KMS-11 (cell line): ENCODE data around the gene ERI2.

ENCODE experiments used
- H2AFZ ChIP-seq: fragments of 200-600 bp; sonication (generic); 2 replicates; pipeline ENCODE4 v1.6.1; 2016; ENCODE audit warnings: antibody characterized with exemption, mixed run types, low read depth
- H3K27ac ChIP-seq: fragments of 200-600 bp; sonication (generic); 2 replicates; pipeline ENCODE4 v1.6.1; 2016; ENCODE audit warnings: mild to moderate bottlenecking, mixed run types
- H3K27me3 ChIP-seq: fragments of 200-600 bp; sonication (generic); 2 replicates; pipeline ENCODE4 v1.6.1; 2017; ENCODE audit warnings: mild to moderate bottlenecking, low read depth, mixed run types, moderate library complexity; ENCODE audit not compliant: insufficient read depth
- H3K36me3 ChIP-seq: fragments of 200-600 bp; sonication (generic); 2 replicates; pipeline ENCODE4 v1.6.1; 2017; ENCODE audit warnings: mild to moderate bottlenecking, mixed run types; ENCODE audit not compliant: insufficient read depth
- H3K4me1 ChIP-seq: fragments of 200-600 bp; sonication (generic); 2 replicates; pipeline ENCODE4 v1.6.1; 2016; ENCODE audit warnings: mild to moderate bottlenecking, low read depth, mixed run types; ENCODE audit not compliant: poor library complexity, severe bottlenecking
- H3K4me2 ChIP-seq: fragments of 200-600 bp; sonication (generic); 2 replicates; pipeline ENCODE4 v1.7.0; 2016; ENCODE audit warnings: mild to moderate bottlenecking, mixed run types
- H3K4me3 ChIP-seq: fragments of 200-600 bp; sonication (generic); IDR thresholded peaks from 2 replicates; pipeline ENCODE4 v1.6.1; 2017; ENCODE audit warnings: low read depth, low read length, mixed read lengths; ENCODE audit not compliant: insufficient read depth
- H3K79me2 ChIP-seq: fragments of 200-600 bp; sonication (generic); 2 replicates; pipeline ENCODE4 v1.6.1; 2016; ENCODE audit warnings: low read depth, mixed run types; ENCODE audit not compliant: insufficient read depth
- H3K9ac ChIP-seq: fragments of 200-600 bp; sonication (generic); 2 replicates; pipeline ENCODE4 v1.6.1; 2016; ENCODE audit warnings: mild to moderate bottlenecking, mixed run types
- H4K20me1 ChIP-seq: fragments of 200-600 bp; sonication (generic); 2 replicates; pipeline ENCODE4 v1.6.1; 2016; ENCODE audit warnings: mild to moderate bottlenecking, mixed run types; ENCODE audit not compliant: insufficient read depth
- TF ChIP-seq, protein P1 (sequence below): fragments of 200-600 bp; sonication (generic); conservative IDR thresholded peaks from 2 replicates; pipeline ENCODE4 v1.6.1; 2017; ENCODE audit warnings: low read depth, mild to moderate bottlenecking, antibody characterized with exemption, low read length, moderate library complexity, mixed read lengths

ERI2 gene

DNA sequence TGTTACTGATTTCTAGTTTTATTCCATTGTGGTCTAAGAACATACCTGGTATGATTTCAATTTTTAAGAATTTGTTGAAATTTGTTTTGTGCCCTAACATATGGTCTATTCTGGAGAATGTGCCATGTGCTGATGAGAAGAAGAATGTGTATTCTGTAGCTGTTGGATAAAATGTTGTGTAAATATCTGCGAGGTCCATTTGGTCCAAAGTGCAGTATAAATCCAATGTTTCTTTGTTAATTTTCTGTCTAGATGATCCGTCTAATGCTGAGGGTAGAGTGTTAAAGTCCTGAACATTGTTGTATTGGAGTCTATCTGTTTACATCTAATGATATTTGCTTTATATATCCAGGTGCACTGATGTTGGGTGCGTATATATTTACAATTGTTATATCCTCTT, 32.6 kb downstream of the ERI2 start:
- Histone ChIP-seq H3K9ac (no peak overlapping the region), H3K4me1 (no peaks in the 10 kb centered on the region), H3K79me2 (no peaks in the 10 kb centered on the region), H3K4me3 (no peak overlapping the region), H4K20me1 (no peaks in the 10 kb centered on the region), H3K27ac (no peak overlapping the region), H2AFZ (no peak overlapping the region), H3K36me3 (no peaks in the 10 kb centered on the region), H3K4me2 (no peak overlapping the region), H3K27me3 (no peaks in the 10 kb centered on the region)
- TF ChIP-seq, protein P1, sequence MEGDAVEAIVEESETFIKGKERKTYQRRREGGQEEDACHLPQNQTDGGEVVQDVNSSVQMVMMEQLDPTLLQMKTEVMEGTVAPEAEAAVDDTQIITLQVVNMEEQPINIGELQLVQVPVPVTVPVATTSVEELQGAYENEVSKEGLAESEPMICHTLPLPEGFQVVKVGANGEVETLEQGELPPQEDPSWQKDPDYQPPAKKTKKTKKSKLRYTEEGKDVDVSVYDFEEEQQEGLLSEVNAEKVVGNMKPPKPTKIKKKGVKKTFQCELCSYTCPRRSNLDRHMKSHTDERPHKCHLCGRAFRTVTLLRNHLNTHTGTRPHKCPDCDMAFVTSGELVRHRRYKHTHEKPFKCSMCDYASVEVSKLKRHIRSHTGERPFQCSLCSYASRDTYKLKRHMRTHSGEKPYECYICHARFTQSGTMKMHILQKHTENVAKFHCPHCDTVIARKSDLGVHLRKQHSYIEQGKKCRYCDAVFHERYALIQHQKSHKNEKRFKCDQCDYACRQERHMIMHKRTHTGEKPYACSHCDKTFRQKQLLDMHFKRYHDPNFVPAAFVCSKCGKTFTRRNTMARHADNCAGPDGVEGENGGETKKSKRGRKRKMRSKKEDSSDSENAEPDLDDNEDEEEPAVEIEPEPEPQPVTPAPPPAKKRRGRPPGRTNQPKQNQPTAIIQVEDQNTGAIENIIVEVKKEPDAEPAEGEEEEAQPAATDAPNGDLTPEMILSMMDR, result no peak

DNA sequence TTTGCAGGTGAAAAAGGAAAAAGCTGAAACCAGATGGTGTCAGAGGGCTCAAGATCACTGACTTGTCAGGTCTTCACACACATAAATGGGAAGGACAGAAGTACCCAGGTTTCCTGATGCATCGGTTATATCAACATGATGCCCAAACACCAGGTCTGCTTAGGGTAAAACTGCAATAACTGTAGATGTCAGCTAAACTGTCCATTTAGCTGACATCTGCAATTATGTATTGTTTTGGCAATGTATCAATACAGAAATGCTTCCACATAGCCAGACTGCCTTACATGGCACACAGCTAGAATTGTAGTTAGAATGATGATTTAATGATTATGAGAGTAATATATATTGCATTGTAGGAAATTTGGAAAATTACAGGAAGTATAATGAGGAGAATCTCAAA, 37.5 kb downstream of the ERI2 start:
- no peak overlapping the region for H2AFZ ChIP-seq
- TF ChIP-seq, protein P1, result no peak
- no peaks in the 10 kb centered on the region for H3K79me2 ChIP-seq
- no peak overlapping the region for H3K27ac ChIP-seq
- H3K4me1 ChIP-seq, result peaks cover 14% of the 10 kb centered on the region
- no peak overlapping the region for H3K4me3 ChIP-seq
- no peaks in the 10 kb centered on the region for H3K36me3 ChIP-seq
- H3K9ac ChIP-seq, result no peak overlapping the region
- H4K20me1 ChIP-seq, result no peaks in the 10 kb centered on the region
- H3K4me2 ChIP-seq, result no peak overlapping the region
- no peaks in the 10 kb centered on the region for H3K27me3 ChIP-seq

- Histone ChIP-seq H3K4me2 (no peak overlapping the region), H3K9ac (no peak overlapping the region), H3K27ac (no peak overlapping the region), H3K79me2 (no peaks in the 10 kb centered on the region), H3K36me3 (no peaks in the 10 kb centered on the region), H3K27me3 (no peaks in the 10 kb centered on the region), H2AFZ (no peak overlapping the region), H4K20me1 (no peaks in the 10 kb centered on the region), H3K4me3 (no peak overlapping the region), H3K4me1 (peaks cover 14% of the 10 kb centered on the region)
- TF ChIP-seq, protein P1, result no peak
These were observed 38.2 kb downstream of the ERI2 start for GRCh38 chr16:20768121-20768520.

DNA sequence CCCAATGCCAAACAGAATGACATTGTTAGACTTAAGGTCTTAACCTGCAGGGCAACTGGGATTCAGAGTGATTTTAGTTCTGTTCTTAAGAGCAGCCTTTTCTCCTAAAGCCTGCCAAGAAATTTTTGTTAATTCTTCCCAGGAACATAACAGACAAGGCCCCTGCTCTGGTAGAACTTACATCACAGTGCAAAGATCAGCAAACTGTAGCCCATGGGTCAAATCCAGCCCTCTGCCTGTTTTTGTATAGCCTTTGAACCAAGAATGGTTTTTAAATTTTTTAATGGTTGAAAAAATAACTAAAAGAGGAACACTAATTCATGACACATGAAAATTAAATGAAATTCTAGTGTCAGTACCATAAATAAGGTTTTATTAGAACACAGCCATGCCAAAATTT, 38.7 kb downstream of the ERI2 start:
- Histone ChIP-seq H3K4me2 (no peak overlapping the region), H3K27ac (no peak overlapping the region), H3K36me3 (no peaks in the 10 kb centered on the region), H3K4me1 (peaks cover 14% of the 10 kb centered on the region), H3K27me3 (no peaks in the 10 kb centered on the region), H3K79me2 (no peaks in the 10 kb centered on the region), H3K9ac (no peak overlapping the region), H4K20me1 (no peaks in the 10 kb centered on the region), H3K4me3 (no peak overlapping the region), H2AFZ (no peak overlapping the region)
- TF ChIP-seq, protein P1, result no peak
